Measurements from ENCODE around the gene RBM19. TPM values are rescaled to one million over a fixed set of nuclear protein-coding genes. Genes with fewer than 3 reads are reported as not detected.
"Not testable (repeated sequence)": the region's sequence is repeated elsewhere in the genome, so short reads cannot be mapped to it uniquely, and the experiment has no call there.

The RBM19 gene
- total and polyA plus RNA-seq, 9 donors, result 11.6 to 44.0 (median 33.9) TPM

DNA sequence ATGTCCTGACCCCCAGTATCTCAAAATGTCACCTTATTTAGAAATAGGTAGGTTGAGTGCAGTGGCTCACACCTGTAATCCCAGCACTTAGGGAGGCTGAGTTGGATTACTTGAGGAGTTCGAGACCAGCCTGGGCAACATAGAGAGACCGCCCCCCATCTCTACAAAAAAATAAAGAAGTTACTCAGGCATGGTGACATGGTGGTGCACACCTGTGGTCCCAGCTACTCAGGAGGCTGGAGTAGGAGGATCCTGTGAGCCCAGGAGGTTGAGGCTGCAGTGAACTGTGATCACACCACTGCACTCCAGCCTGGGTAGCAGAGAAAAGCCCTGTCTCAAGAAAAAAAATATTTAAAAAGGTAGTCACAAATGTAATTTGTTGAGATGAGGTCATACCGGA is 27.9 kb upstream of the RBM19 start:
- WGBS, 3 donors, result 78 to 85% (median 79%) methylated on average over 3 of the region's 3 CpGs
- Histone ChIP-seq H3K4me1 (ENCODE audit: insufficient read depth) (no peaks in the 10 kb centered on the region), H3K4me3 (no peak overlapping the region), H3K36me3 (no peaks in the 10 kb centered on the region), H3K9me3 (no peaks in the 10 kb centered on the region), H3K27me3 (no peaks in the 10 kb centered on the region), H3K27ac (no peak overlapping the region)
- TF ChIP-seq EP300 (IDR thresholded peaks at IDR 0.05) (no peak), POLR2A (IDR thresholded peaks at IDR 0.05) (no peak)
- TF ChIP-seq, protein P1, sequence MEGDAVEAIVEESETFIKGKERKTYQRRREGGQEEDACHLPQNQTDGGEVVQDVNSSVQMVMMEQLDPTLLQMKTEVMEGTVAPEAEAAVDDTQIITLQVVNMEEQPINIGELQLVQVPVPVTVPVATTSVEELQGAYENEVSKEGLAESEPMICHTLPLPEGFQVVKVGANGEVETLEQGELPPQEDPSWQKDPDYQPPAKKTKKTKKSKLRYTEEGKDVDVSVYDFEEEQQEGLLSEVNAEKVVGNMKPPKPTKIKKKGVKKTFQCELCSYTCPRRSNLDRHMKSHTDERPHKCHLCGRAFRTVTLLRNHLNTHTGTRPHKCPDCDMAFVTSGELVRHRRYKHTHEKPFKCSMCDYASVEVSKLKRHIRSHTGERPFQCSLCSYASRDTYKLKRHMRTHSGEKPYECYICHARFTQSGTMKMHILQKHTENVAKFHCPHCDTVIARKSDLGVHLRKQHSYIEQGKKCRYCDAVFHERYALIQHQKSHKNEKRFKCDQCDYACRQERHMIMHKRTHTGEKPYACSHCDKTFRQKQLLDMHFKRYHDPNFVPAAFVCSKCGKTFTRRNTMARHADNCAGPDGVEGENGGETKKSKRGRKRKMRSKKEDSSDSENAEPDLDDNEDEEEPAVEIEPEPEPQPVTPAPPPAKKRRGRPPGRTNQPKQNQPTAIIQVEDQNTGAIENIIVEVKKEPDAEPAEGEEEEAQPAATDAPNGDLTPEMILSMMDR (IDR thresholded peaks at IDR 0.05), result no peak
- DNase-seq, result no peak
- intact Hi-C loops (cut with DNase I), result no loop called here

DNA sequence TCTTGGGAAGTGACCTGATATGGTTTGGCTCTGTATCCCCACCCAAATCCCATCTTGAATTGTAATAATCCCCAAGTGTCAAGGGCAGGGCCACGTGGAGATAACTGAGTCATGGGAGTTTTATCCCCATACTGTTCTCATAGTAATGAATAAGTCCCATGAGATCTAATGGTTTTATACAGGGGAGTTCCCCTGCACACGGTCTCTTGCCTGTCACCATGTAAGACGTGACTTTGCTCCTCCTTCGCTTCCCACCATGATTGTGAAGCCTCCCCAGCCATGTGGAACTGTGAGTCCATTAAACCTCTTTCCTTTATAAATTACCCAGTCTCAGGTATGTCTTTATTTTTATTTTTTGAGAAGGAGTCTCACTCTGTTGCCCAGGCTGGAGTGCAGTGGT is 26.6 kb upstream of the RBM19 start:
- 64 to 71% (median 67%) methylated on average over 4 of the region's 4 CpGs for WGBS, 3 donors
- H3K4me3 ChIP-seq; H3K9me3 ChIP-seq; H3K4me1 ChIP-seq (ENCODE audit: insufficient read depth); DNase-seq; H3K36me3 ChIP-seq; intact Hi-C loops (cut with DNase I); H3K27ac ChIP-seq; H3K27me3 ChIP-seq: not testable (repeated sequence)

DNA sequence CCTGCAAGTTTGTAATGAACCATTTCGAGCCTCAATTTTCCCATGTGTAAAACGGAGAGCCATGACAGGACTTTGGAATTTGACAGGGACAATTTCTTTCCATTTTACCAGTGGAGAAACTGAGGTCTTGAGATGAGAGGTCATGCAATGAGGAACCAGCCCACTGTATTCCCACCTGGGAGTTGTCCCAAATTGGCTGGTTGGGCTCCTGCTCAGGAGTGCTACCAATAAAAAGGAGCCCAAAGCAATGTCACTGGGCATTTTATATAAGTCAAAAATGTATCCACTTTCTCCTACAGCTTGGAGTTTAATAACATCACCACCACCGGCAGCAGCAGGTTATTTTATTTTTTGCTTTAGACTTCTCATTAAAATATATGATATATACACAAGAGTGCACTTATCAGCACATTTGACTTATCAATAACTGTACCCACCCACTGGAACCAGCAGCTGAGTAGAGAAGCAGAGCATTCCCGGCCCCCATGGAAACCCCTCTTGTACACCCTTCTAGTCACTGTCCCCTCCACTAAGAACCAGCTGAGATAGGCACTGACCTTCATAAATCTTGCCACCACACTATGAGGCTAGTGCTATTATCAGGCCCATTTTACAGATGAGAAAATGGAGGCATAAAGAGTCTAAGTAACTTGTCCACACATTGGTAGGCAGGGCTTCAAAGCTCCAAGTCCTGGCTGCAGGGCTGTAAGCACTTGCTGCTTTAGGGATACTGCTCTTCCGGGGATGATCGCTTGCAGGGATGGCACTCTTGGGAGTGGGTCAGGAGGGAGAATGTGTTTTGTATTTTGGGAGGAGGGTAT is 25.3 kb upstream of the RBM19 start:
- WGBS, 3 donors, result 54 to 87% (median 60%) methylated on average over 6 of the region's 6 CpGs

DNA sequence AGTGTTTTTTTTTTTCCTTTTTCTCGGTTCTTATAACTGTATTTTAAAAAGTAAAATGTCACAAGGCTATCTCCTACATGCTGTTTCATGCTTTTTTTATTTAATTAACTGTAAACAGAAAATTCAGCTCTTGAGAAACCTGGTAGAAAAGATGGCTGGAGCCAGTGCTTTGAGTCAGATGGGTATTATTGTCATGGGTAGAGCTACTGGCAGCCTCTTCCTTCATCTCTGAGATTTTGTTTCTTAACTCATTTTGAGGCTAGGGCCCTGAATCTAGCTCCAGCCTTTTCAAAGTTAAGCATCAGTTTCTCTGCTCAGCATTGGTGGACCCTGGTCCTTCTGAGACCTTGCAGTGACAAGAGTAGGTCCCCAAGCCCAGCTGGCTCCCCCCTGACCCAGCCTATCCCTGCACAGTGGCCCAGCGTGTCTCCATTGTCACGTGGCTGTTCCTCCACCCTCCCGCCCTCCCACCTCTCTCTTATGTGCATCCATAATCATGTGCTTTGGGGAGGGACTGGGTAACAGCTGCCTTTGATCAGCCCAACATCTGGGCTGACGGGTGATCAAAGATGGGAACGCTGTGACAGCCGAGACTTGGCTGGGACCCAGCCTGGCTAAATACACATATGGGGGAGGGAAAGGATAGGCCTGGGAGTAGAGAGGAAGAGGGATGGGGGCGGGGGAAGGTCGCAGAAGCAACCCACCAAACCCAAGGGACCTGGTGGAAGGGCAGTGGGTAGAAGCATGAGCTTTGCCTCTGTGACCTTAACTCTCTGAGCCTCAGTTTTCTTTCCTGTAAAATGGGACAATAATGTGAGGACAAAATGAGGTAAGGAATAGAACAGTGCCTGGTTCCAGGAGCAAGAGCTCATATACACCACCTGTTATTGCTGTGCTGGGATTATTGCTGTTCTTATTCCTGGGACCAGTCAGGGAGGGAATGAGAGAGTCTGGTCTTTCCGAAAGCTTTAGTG is 24.4 kb upstream of the RBM19 start:
- DNase-seq, result no peak
- intact Hi-C loops (cut with DNase I), result no loop called here
- TF ChIP-seq, protein P1 (IDR thresholded peaks at IDR 0.05), result no peak
- TF ChIP-seq POLR2A (IDR thresholded peaks at IDR 0.05), result no peak
- TF ChIP-seq EP300 (IDR thresholded peaks at IDR 0.05), result no peak
- Histone ChIP-seq H3K36me3 (no peaks in the 10 kb centered on the region), H3K27me3 (no peaks in the 10 kb centered on the region), H3K9me3 (no peaks in the 10 kb centered on the region), H3K4me3 (no peak overlapping the region), H3K27ac (no peak overlapping the region), H3K4me1 (ENCODE audit: insufficient read depth) (no peaks in the 10 kb centered on the region)
- 14 to 17% (median 14%) methylated on average over 10 of the region's 10 CpGs for WGBS, 3 donors

More for the DNA sequence above, 25.3 kb upstream of the RBM19 start:
- DNase-seq, result no peak
- H3K27me3 ChIP-seq, result no peaks in the 10 kb centered on the region
- no peaks in the 10 kb centered on the region for H3K9me3 ChIP-seq
- TF ChIP-seq, protein P1 (IDR thresholded peaks at IDR 0.05), result no peak
- TF ChIP-seq EP300 (IDR thresholded peaks at IDR 0.05), result no peak
- TF ChIP-seq POLR2A (IDR thresholded peaks at IDR 0.05), result no peak
- no peak overlapping the region for H3K4me3 ChIP-seq
- H3K27ac ChIP-seq, result no peak overlapping the region
- H3K36me3 ChIP-seq, result no peaks in the 10 kb centered on the region
- intact Hi-C loops (cut with DNase I), result no loop called here
- H3K4me1 ChIP-seq (ENCODE audit: insufficient read depth), result no peaks in the 10 kb centered on the region
